GM10266 (cell line): ENCODE measurements around the gene SORCS3.

ENCODE experiments used
- DNase-seq: peaks from one replicate; pipeline ENCODE4 v3.0.0; 2012; ENCODE audit errors: extremely low spot score
- CTCF ChIP-seq: IDR thresholded peaks from 2 replicates; pipeline ENCODE4 v1.5.1; 2012; ENCODE audit warnings: mild to moderate bottlenecking, low read depth; ENCODE audit not compliant: control insufficient read depth, insufficient read depth; ENCODE audit errors: missing control alignments

SORCS3 gene

GRCh38 chr10:104676874-104677273 is 35.8 kb downstream of the SORCS3 start:
- TF ChIP-seq CTCF, result no peak
- no peak for DNase-seq

GRCh38 chr10:104678658-104679057 is 37.6 kb downstream of the SORCS3 start:
- no peak for TF ChIP-seq CTCF
- no peak for DNase-seq

GRCh38 chr10:104680467-104681401 is 39.6 kb downstream of the SORCS3 start:
- TF ChIP-seq CTCF, result no peak
- no peak for DNase-seq

GRCh38 chr10:104681485-104681884 is 40.4 kb downstream of the SORCS3 start:
- DNase-seq, result no peak
- TF ChIP-seq CTCF, result no peak

- DNase-seq, result no peak
- TF ChIP-seq CTCF, result no peak
These were observed 42.5 kb downstream of the SORCS3 start for GRCh38 chr10:104683567-104683966.

GRCh38 chr10:104686829-104687228 is 45.7 kb downstream of the SORCS3 start:
- no peak for DNase-seq
- no peak for TF ChIP-seq CTCF
